Stomach (tissue), 4 donors: ENCODE results near the gene DNTT.

Source experiments
- EP300 ChIP-seq: sonication (generic); formaldehyde crosslinking; IDR thresholded peaks from one replicate; pipeline ENCODE4 v1.6.1; 2017; ENCODE audit warnings: antibody characterized with exemption
- POLR2A ChIP-seq, 4 donors: fragments of 450-650 bp; IDR thresholded peaks; one replicate each; pipeline ENCODE4 v1.6.1; 2016; ENCODE audit warnings: antibody characterized with exemption in 4 of 4, control low read depth in 2 of 4, mild to moderate bottlenecking in 1 of 4, moderate library complexity in 1 of 4
- TF ChIP-seq, protein P1 (sequence below), 7 experiments: fragments of 450-650 bp in 4 of 7; fragments of 200-600 bp in 3 of 7; sonication (generic) in 3 of 7; IDR thresholded peaks; one replicate each; pipeline ENCODE4 v1.5.1; 2016 to 2019; ENCODE audit warnings: antibody characterized with exemption in 7 of 7, control low read depth in 2 of 7, mild to moderate bottlenecking in 1 of 7

DNA sequence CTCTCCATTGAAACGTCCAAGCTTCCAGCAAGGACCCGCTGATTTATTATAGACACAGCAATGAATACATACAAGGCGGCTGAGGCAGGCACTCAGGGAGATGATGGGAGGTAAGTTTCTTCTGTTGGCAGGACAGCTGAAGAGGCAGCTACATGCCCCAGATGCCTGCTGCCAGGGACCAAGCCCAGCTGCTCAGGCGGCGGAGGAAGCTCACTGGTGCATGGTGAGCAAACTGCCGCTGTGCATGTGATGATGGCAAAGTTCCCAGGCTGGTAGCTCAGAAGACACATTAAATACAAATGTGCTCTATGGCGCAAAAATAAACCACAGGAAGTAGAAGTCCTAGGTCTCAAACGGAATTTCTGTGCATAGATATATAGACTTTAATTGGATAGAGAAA, 2.3 kb downstream of the DNTT start:
- TF ChIP-seq POLR2A (IDR thresholded peaks at IDR 0.05) (no peak), EP300 (no peak)
- TF ChIP-seq, protein P1, sequence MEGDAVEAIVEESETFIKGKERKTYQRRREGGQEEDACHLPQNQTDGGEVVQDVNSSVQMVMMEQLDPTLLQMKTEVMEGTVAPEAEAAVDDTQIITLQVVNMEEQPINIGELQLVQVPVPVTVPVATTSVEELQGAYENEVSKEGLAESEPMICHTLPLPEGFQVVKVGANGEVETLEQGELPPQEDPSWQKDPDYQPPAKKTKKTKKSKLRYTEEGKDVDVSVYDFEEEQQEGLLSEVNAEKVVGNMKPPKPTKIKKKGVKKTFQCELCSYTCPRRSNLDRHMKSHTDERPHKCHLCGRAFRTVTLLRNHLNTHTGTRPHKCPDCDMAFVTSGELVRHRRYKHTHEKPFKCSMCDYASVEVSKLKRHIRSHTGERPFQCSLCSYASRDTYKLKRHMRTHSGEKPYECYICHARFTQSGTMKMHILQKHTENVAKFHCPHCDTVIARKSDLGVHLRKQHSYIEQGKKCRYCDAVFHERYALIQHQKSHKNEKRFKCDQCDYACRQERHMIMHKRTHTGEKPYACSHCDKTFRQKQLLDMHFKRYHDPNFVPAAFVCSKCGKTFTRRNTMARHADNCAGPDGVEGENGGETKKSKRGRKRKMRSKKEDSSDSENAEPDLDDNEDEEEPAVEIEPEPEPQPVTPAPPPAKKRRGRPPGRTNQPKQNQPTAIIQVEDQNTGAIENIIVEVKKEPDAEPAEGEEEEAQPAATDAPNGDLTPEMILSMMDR (IDR thresholded peaks at IDR 0.05): no peak
